Esophagus squamous epithelium (tissue), 4 donors: ENCODE measurements around the gene UCHL3.

Source experiments
- CTCF ChIP-seq, 6 experiments: fragments of 450-650 bp in 4 of 6; fragments of 200-600 bp in 2 of 6; sonication (generic) in 2 of 6; IDR thresholded peaks; one replicate each; pipeline ENCODE4 v1.5.1; 2016 to 2019; ENCODE audit warnings: antibody characterized with exemption in 6 of 6, mild to moderate bottlenecking in 4 of 6, moderate library complexity in 4 of 6
- POLR2A ChIP-seq, 4 donors: fragments of 450-650 bp; IDR thresholded peaks; one replicate each; pipeline ENCODE4 v1.6.1; 2017; ENCODE audit warnings: antibody characterized with exemption in 4 of 4, mild to moderate bottlenecking in 4 of 4, moderate library complexity in 3 of 4

- no peak for TF ChIP-seq CTCF (IDR thresholded peaks at IDR 0.05)
- no peak for TF ChIP-seq POLR2A (IDR thresholded peaks at IDR 0.05)
These were observed 35.6 kb downstream of the UCHL3 start for GRCh38 chr13:75585153-75585552.
